ENCODE data around the gene ARHGAP32. TPM values are rescaled to one million over a fixed set of nuclear protein-coding genes. Genes with fewer than 3 reads are reported as not detected.

The ARHGAP32 gene
- polyA plus RNA-seq, 4 donors, result 8.9 to 17.2 (median 16.7) TPM

GRCh38 chr11:128919216-128919615 lies 272.9 kb downstream of the ARHGAP32 start:
- 68 to 78% (median 69%) methylated on average over 5 of the region's 5 CpGs for WGBS, 3 donors
- no peak overlapping the region for H3K4me3 ChIP-seq (ENCODE audit: low read depth in 1 of 3, low read length in 3 of 3)
- H3K9me3 ChIP-seq (ENCODE audit: control insufficient read depth in 2 of 2, insufficient read depth in 1 of 2, low read depth in 1 of 2, low read length in 1 of 2), result no peaks in the 10 kb centered on the region
- DNase-seq (no peak), FAIRE-seq (no peak)
- no peaks in the 10 kb centered on the region for H3K36me3 ChIP-seq (ENCODE audit: control insufficient read depth in 3 of 3, insufficient read depth in 2 of 3, low read depth in 1 of 3, low read length in 3 of 3)
- no peaks in the 10 kb centered on the region for H3K27me3 ChIP-seq (ENCODE audit: control insufficient read depth in 3 of 3, insufficient read depth in 3 of 3, low read length in 3 of 3)
- no peak overlapping the region for H3K27ac ChIP-seq (ENCODE audit: low read depth in 1 of 3, low read length in 2 of 3)
- no peaks in the 10 kb centered on the region for H3K4me1 ChIP-seq (ENCODE audit: control insufficient read depth in 3 of 3, insufficient read depth in 2 of 3, low read depth in 1 of 3, low read length in 2 of 3)

- 46 to 62% (median 58%) methylated on average over 5 of the region's 5 CpGs for WGBS, 3 donors
- Histone ChIP-seq H3K27ac (ENCODE audit: low read depth in 1 of 3, low read length in 2 of 3) (no peak overlapping the region), H3K4me1 (ENCODE audit: control insufficient read depth in 3 of 3, insufficient read depth in 2 of 3, low read depth in 1 of 3, low read length in 2 of 3) (no peaks in the 10 kb centered on the region), H3K9me3 (ENCODE audit: control insufficient read depth in 2 of 2, insufficient read depth in 1 of 2, low read depth in 1 of 2, low read length in 1 of 2) (no peaks in the 10 kb centered on the region), H3K4me3 (ENCODE audit: low read depth in 1 of 3, low read length in 3 of 3) (no peak overlapping the region), H3K36me3 (ENCODE audit: control insufficient read depth in 3 of 3, insufficient read depth in 2 of 3, low read depth in 1 of 3, low read length in 3 of 3) (no peaks in the 10 kb centered on the region), H3K27me3 (ENCODE audit: control insufficient read depth in 3 of 3, insufficient read depth in 3 of 3, low read length in 3 of 3) (no peaks in the 10 kb centered on the region)
- DNase-seq, result no peak
- FAIRE-seq, result no peak
Observed at GRCh38 chr11:128917144-128917724, 274.9 kb downstream of the ARHGAP32 start.

- Histone ChIP-seq H3K27ac (ENCODE audit: low read depth in 1 of 3, low read length in 2 of 3) (no peak overlapping the region), H3K4me3 (ENCODE audit: low read depth in 1 of 3, low read length in 3 of 3) (no peak overlapping the region), H3K27me3 (ENCODE audit: control insufficient read depth in 3 of 3, insufficient read depth in 3 of 3, low read length in 3 of 3) (no peaks in the 10 kb centered on the region), H3K4me1 (ENCODE audit: control insufficient read depth in 3 of 3, insufficient read depth in 2 of 3, low read depth in 1 of 3, low read length in 2 of 3) (no peaks in the 10 kb centered on the region), H3K36me3 (ENCODE audit: control insufficient read depth in 3 of 3, insufficient read depth in 2 of 3, low read depth in 1 of 3, low read length in 3 of 3) (no peaks in the 10 kb centered on the region), H3K9me3 (ENCODE audit: control insufficient read depth in 2 of 2, insufficient read depth in 1 of 2, low read depth in 1 of 2, low read length in 1 of 2) (no peaks in the 10 kb centered on the region)
- DNase-seq (no peak), FAIRE-seq (no peak)
- WGBS, 3 donors, result 73 to 84% (median 83%) methylated on average over 2 of the region's 2 CpGs
Observed at GRCh38 chr11:128916681-128917080, 275.4 kb downstream of the ARHGAP32 start.

- no peak overlapping the region for H3K4me3 ChIP-seq (ENCODE audit: low read depth in 1 of 3, low read length in 3 of 3)
- no peak for FAIRE-seq
- WGBS, 3 donors, result 62 to 78% (median 74%) methylated on average over 3 of the region's 3 CpGs
Observed at GRCh38 chr11:128916037-128916572, 276.0 kb downstream of the ARHGAP32 start.

GRCh38 chr11:128915149-128915521 lies 277.0 kb downstream of the ARHGAP32 start:
- DNase-seq (no peak), FAIRE-seq (no peak)
- H3K36me3 ChIP-seq (ENCODE audit: control insufficient read depth in 3 of 3, insufficient read depth in 2 of 3, low read depth in 1 of 3, low read length in 3 of 3), result no peaks in the 10 kb centered on the region
- no peak overlapping the region for H3K27ac ChIP-seq (ENCODE audit: low read depth in 1 of 3, low read length in 2 of 3)
- 72 to 87% (median 85%) methylated on average over 6 of the region's 6 CpGs for WGBS, 3 donors
- no peak overlapping the region for H3K4me3 ChIP-seq (ENCODE audit: low read depth in 1 of 3, low read length in 3 of 3)
- no peaks in the 10 kb centered on the region for H3K4me1 ChIP-seq (ENCODE audit: control insufficient read depth in 3 of 3, insufficient read depth in 2 of 3, low read depth in 1 of 3, low read length in 2 of 3)
- H3K9me3 ChIP-seq (ENCODE audit: control insufficient read depth in 2 of 2, insufficient read depth in 1 of 2, low read depth in 1 of 2, low read length in 1 of 2), result no peaks in the 10 kb centered on the region
- H3K27me3 ChIP-seq (ENCODE audit: control insufficient read depth in 3 of 3, insufficient read depth in 3 of 3, low read length in 3 of 3), result no peaks in the 10 kb centered on the region

More at GRCh38 chr11:128916037-128916572, 276.0 kb downstream of the ARHGAP32 start:
- Histone ChIP-seq H3K9me3 (ENCODE audit: control insufficient read depth in 2 of 2, insufficient read depth in 1 of 2, low read depth in 1 of 2, low read length in 1 of 2) (no peaks in the 10 kb centered on the region), H3K27ac (ENCODE audit: low read depth in 1 of 3, low read length in 2 of 3) (no peak overlapping the region), H3K4me1 (ENCODE audit: control insufficient read depth in 3 of 3, insufficient read depth in 2 of 3, low read depth in 1 of 3, low read length in 2 of 3) (no peaks in the 10 kb centered on the region), H3K36me3 (ENCODE audit: control insufficient read depth in 3 of 3, insufficient read depth in 2 of 3, low read depth in 1 of 3, low read length in 3 of 3) (no peaks in the 10 kb centered on the region), H3K27me3 (ENCODE audit: control insufficient read depth in 3 of 3, insufficient read depth in 3 of 3, low read length in 3 of 3) (no peaks in the 10 kb centered on the region)
- no peak for DNase-seq

Other genes starting within 250 kb of the ARHGAP32 start
- gene TP53AIP1, start 249.5 kb downstream of the ARHGAP32 start, polyA plus RNA-seq, result under 1 TPM in 2 of 4 donors, not detected in 2; 0.07 to 0.18 TPM
- gene BARX2, start 183.5 kb upstream of the ARHGAP32 start, polyA plus RNA-seq, result 10 to 100 TPM in 3 of 4 donors, 1 to 10 TPM in 1; 6.1 to 19.5 (median 15.5) TPM

All from small intestine (tissue), 7 donors.